ENCODE results near the gene IPO11. TPM values are rescaled to one million over a fixed set of nuclear protein-coding genes. Genes with fewer than 3 reads are reported as not detected.
A peak's percentile ranks its signal among the peaks of the same experiment; 100 is the strongest.

The IPO11 gene
- total RNA-seq, 2 donors from 2014 or later, result 30.2 to 62.2 TPM

DNA sequence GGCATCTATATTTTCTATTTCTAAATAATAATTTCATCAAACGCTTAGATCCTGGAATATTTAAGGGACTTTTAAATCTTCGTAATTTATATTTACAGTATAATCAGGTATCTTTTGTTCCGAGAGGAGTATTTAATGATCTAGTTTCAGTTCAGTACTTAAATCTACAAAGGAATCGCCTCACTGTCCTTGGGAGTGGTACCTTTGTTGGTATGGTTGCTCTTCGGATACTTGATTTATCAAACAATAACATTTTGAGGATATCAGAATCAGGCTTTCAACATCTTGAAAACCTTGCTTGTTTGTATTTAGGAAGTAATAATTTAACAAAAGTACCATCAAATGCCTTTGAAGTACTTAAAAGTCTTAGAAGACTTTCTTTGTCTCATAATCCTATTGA lies 167.2 kb downstream of the IPO11 start:
- no peaks in the 10 kb centered on the region for H3K9me3 Mint-ChIP-seq
- H3K4me1 Mint-ChIP-seq, result peaks cover 31% of the 10 kb centered on the region
- H3K4me3 Mint-ChIP-seq, result no peak overlapping the region
- H3K36me3 Mint-ChIP-seq (ENCODE audit: low read depth), result no peaks in the 10 kb centered on the region
- H3K27ac Mint-ChIP-seq, result no peak overlapping the region
- ATAC-seq (replicated peaks), result no peak
- H3K27me3 Mint-ChIP-seq, result no peaks in the 10 kb centered on the region

GRCh38 chr5:62581836-62582597 lies 169.5 kb downstream of the IPO11 start:
- Mint-ChIP-seq H3K27ac (no peak overlapping the region), H3K9me3 (no peaks in the 10 kb centered on the region), H3K27me3 (no peaks in the 10 kb centered on the region), H3K4me1 (peaks cover 30% of the 10 kb centered on the region), H3K36me3 (ENCODE audit: low read depth) (no peaks in the 10 kb centered on the region), H3K4me3 (no peak overlapping the region)
- ATAC-seq (replicated peaks), result no peak

- H3K36me3 Mint-ChIP-seq (ENCODE audit: low read depth), result no peaks in the 10 kb centered on the region
- H3K4me3 Mint-ChIP-seq, result no peak overlapping the region
- H3K4me1 Mint-ChIP-seq, result peaks cover 29% of the 10 kb centered on the region
- ATAC-seq (replicated peaks), result no peak
- no peak overlapping the region for H3K27ac Mint-ChIP-seq
- H3K27me3 Mint-ChIP-seq, result no peaks in the 10 kb centered on the region
- H3K9me3 Mint-ChIP-seq, result no peaks in the 10 kb centered on the region
Observed at GRCh38 chr5:62584391-62584790, 171.8 kb downstream of the IPO11 start.

DNA sequence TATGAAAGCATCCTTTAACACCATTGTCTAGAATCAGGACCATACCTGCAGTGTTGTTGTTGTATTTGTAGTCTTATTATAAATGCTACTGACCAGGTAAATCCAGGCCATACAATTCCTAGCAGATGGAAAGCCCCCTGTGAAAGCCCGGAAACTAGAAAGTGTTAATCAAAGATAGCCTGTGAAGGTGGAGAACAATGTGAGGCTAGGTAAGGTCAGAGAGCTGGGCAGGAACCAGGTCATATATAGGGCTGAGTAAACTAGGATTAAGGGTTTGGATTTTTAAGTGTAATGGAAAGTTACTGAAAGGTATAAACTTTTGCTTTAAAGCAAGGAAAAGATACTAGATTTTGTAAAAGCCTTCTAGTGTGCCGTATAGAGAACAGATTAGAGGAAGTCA lies 172.7 kb downstream of the IPO11 start:
- H3K27me3 Mint-ChIP-seq, result no peaks in the 10 kb centered on the region
- H3K36me3 Mint-ChIP-seq (ENCODE audit: low read depth), result no peaks in the 10 kb centered on the region
- peak overlapping the region; percentile 45 for H3K27ac Mint-ChIP-seq
- no peaks in the 10 kb centered on the region for H3K9me3 Mint-ChIP-seq
- no peak overlapping the region for H3K4me3 Mint-ChIP-seq
- H3K4me1 Mint-ChIP-seq, result peaks cover 30% of the 10 kb centered on the region
- no peak for ATAC-seq (replicated peaks)

GRCh38 chr5:62585751-62586150 lies 173.2 kb downstream of the IPO11 start:
- no peaks in the 10 kb centered on the region for H3K9me3 Mint-ChIP-seq

GRCh38 chr5:62587737-62588136 lies 175.2 kb downstream of the IPO11 start:
- H3K27ac Mint-ChIP-seq, result no peak overlapping the region
- peaks cover 20% of the 10 kb centered on the region for H3K4me1 Mint-ChIP-seq
- no peaks in the 10 kb centered on the region for H3K9me3 Mint-ChIP-seq
- H3K4me3 Mint-ChIP-seq, result no peak overlapping the region
- peak; percentile 60 for ATAC-seq (replicated peaks)
- H3K27me3 Mint-ChIP-seq, result no peaks in the 10 kb centered on the region
- peaks cover 21% of the 10 kb centered on the region for H3K36me3 Mint-ChIP-seq (ENCODE audit: low read depth)

More at GRCh38 chr5:62585751-62586150, 173.2 kb downstream of the IPO11 start:
- no peaks in the 10 kb centered on the region for H3K27me3 Mint-ChIP-seq
- peaks cover 30% of the 10 kb centered on the region for H3K4me1 Mint-ChIP-seq
- H3K27ac Mint-ChIP-seq, result peak overlapping the region; percentile 45
- peak; percentile 44 for ATAC-seq (replicated peaks)
- H3K36me3 Mint-ChIP-seq (ENCODE audit: low read depth), result peaks cover under 1% of the 10 kb centered on the region
- no peak overlapping the region for H3K4me3 Mint-ChIP-seq

DNA sequence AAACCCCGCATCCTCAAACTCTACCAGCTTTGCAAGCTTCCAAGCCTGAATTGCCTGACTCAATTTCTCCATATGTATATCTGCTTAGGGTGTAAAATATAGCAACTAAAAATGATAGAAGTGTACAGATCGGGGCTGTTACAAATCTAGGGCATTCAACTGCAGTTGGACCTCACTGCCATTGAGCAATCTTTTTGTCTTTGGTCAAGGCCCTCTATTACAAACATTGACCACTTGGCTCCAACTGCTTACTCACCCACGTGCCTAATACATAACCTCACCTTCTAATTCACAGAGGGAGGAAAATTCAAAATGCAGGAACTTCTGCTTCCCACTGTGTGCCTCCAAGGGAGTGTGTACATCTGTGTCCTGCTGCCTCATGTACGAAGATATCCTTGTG lies 176.1 kb downstream of the IPO11 start:
- Mint-ChIP-seq H3K4me1 (peaks cover 27% of the 10 kb centered on the region), H3K27me3 (no peaks in the 10 kb centered on the region), H3K9me3 (no peaks in the 10 kb centered on the region), H3K27ac (no peak overlapping the region), H3K36me3 (ENCODE audit: low read depth) (peaks cover 29% of the 10 kb centered on the region), H3K4me3 (no peak overlapping the region)
- no peak for ATAC-seq (replicated peaks)

- Mint-ChIP-seq H3K27ac (peak overlapping the region; percentile 11), H3K36me3 (ENCODE audit: low read depth) (peaks cover 31% of the 10 kb centered on the region), H3K27me3 (no peaks in the 10 kb centered on the region), H3K4me3 (no peak overlapping the region), H3K9me3 (no peaks in the 10 kb centered on the region), H3K4me1 (peaks cover 28% of the 10 kb centered on the region)
- no peak for ATAC-seq (replicated peaks)
Observed at GRCh38 chr5:62589504-62589903, 176.9 kb downstream of the IPO11 start.

- ATAC-seq (replicated peaks), result no peak
- no peaks in the 10 kb centered on the region for H3K27me3 Mint-ChIP-seq
- H3K9me3 Mint-ChIP-seq, result no peaks in the 10 kb centered on the region
- H3K4me3 Mint-ChIP-seq, result no peak overlapping the region
- H3K36me3 Mint-ChIP-seq (ENCODE audit: low read depth), result peaks cover 36% of the 10 kb centered on the region
- peaks cover 26% of the 10 kb centered on the region for H3K4me1 Mint-ChIP-seq
- H3K27ac Mint-ChIP-seq, result no peak overlapping the region
Observed at GRCh38 chr5:62590387-62590786, 177.8 kb downstream of the IPO11 start.

- Mint-ChIP-seq H3K27ac (no peak overlapping the region), H3K9me3 (no peaks in the 10 kb centered on the region), H3K36me3 (ENCODE audit: low read depth) (peaks cover 36% of the 10 kb centered on the region), H3K4me1 (peaks cover 19% of the 10 kb centered on the region), H3K4me3 (no peak overlapping the region), H3K27me3 (no peaks in the 10 kb centered on the region)
- no peak for ATAC-seq (replicated peaks)
Observed at GRCh38 chr5:62592558-62592957, 180.0 kb downstream of the IPO11 start.

- Mint-ChIP-seq H3K27me3 (no peaks in the 10 kb centered on the region), H3K27ac (no peak overlapping the region), H3K36me3 (ENCODE audit: low read depth) (peaks cover 36% of the 10 kb centered on the region), H3K9me3 (no peaks in the 10 kb centered on the region), H3K4me3 (no peak overlapping the region), H3K4me1 (peaks cover 19% of the 10 kb centered on the region)
- ATAC-seq (replicated peaks), result no peak
Observed at GRCh38 chr5:62593331-62593730, 180.8 kb downstream of the IPO11 start.

DNA sequence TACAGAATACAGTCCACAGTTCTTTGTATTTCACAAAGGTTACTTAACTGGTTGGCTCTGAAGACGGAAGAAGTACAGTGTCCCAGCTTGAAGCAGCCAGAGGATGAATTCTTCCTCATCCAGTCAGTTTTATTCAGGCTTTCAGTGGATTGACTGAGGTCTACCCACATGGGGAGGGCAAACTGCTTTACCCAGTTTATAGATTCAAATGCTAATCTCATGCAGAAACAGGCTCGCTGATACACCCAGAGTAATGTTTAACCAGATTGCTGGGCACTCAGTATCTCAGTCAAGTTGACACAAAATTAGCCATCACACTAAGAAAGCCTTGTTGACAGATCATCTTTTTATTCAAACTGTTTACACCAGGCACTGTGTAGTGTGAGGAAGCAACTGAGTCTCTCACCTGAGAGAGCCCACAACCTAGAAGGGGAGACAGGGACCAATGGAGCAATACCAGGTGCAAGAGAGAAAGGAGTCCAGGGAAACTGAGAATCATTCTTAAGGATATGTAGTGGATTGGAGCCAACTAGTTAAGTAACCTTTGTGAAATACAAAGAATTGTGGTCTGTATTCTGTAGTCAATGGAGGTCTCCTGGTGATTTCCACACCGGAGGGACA lies 181.9 kb downstream of the IPO11 start:
- no peak for ATAC-seq (replicated peaks)
- H3K4me1 Mint-ChIP-seq, result peaks cover 14% of the 10 kb centered on the region
- H3K4me3 Mint-ChIP-seq, result no peak overlapping the region
- no peaks in the 10 kb centered on the region for H3K9me3 Mint-ChIP-seq
- H3K27ac Mint-ChIP-seq, result no peak overlapping the region
- peaks cover 36% of the 10 kb centered on the region for H3K36me3 Mint-ChIP-seq (ENCODE audit: low read depth)
- no peaks in the 10 kb centered on the region for H3K27me3 Mint-ChIP-seq

- Mint-ChIP-seq H3K4me1 (peaks cover 16% of the 10 kb centered on the region), H3K27ac (no peak overlapping the region), H3K9me3 (no peaks in the 10 kb centered on the region), H3K4me3 (no peak overlapping the region), H3K27me3 (no peaks in the 10 kb centered on the region), H3K36me3 (ENCODE audit: low read depth) (peaks cover 32% of the 10 kb centered on the region)
- ATAC-seq (replicated peaks), result no peak
Observed at GRCh38 chr5:62596096-62596495, 183.5 kb downstream of the IPO11 start.

GRCh38 chr5:62596691-62597090 lies 184.1 kb downstream of the IPO11 start:
- no peak for ATAC-seq (replicated peaks)
- Mint-ChIP-seq H3K4me3 (no peak overlapping the region), H3K4me1 (peaks cover 17% of the 10 kb centered on the region), H3K27ac (no peak overlapping the region), H3K36me3 (ENCODE audit: low read depth) (peaks cover 26% of the 10 kb centered on the region), H3K27me3 (no peaks in the 10 kb centered on the region), H3K9me3 (no peaks in the 10 kb centered on the region)

GRCh38 chr5:62597314-62597713 lies 184.8 kb downstream of the IPO11 start:
- Mint-ChIP-seq H3K27ac (no peak overlapping the region), H3K4me3 (no peak overlapping the region), H3K4me1 (peaks cover 17% of the 10 kb centered on the region), H3K9me3 (no peaks in the 10 kb centered on the region), H3K27me3 (no peaks in the 10 kb centered on the region), H3K36me3 (ENCODE audit: low read depth) (peaks cover 20% of the 10 kb centered on the region)
- ATAC-seq (replicated peaks), result no peak

All from activated T-helper 17 cell treated with anti-CD3 and anti-CD28 coated beads, Interleukin-2, amount 50 U/mL, for 72 hours (primary cell).